ENCODE measurements around the gene TMEM123. TPM values are rescaled to one million over a fixed set of nuclear protein-coding genes. Genes with fewer than 3 reads are reported as not detected.

Gene TMEM123
- total and polyA plus RNA-seq, 2 of the 13 experiments (the other 11 are each of a cell fraction or from before 2014, with no cell fraction given), result 365 to 2,761 TPM

DNA sequence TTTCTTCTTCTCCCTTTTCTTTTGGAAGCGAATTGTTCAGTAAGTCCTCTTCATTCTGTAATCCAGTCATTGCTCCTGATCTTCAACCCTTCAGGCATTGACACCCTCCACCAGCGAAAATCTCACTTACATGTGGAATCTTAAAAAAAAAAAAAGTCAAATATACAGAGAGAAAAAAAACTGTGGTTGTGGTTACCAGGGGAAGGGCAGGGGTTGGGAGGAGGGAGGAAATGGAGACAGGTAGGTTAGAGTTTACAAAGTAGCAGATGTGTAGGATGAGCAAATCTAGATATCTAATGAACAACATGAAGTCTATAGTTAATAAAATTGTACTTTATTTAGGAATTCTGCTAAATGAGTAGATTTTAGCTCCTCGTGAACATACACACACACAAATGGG, 17.7 kb upstream of the TMEM123 start:
- H3K36me3 ChIP-seq (replicated peaks in 1 of 2; ENCODE audit: control insufficient read depth in 1 of 2, insufficient read depth in 2 of 2, low read length in 2 of 2), result no peaks in the 10 kb centered on the region
- H2AFZ ChIP-seq (ENCODE audit: low read length), result no peak overlapping the region
- no peaks in the 10 kb centered on the region for H4K20me1 ChIP-seq (ENCODE audit: insufficient read depth, low read length)
- no peak for DNase-seq (ENCODE audit: low spot score)
- H3K4me3 ChIP-seq (replicated peaks in 1 of 3; ENCODE audit: insufficient read depth in 1 of 3, low read depth in 2 of 3, low read length in 3 of 3), result no peak overlapping the region
- H3K9ac ChIP-seq (ENCODE audit: insufficient read depth, low read depth, low read length), result no peak overlapping the region
- no peak for FAIRE-seq
- peaks cover 82% of the 10 kb centered on the region for H3K4me1 ChIP-seq (ENCODE audit: insufficient read depth, low read length)
- no TSS peak for BruUV-seq (replicated peaks)
- ATAC-seq, result no peak
- no peaks in the 10 kb centered on the region for H3K9me3 ChIP-seq (ENCODE audit: low read length)
- no peak overlapping the region for H3K4me2 ChIP-seq (ENCODE audit: low read depth, low read length)
- ChIA-PET CTCF (ENCODE audit: low intra/inter-chr PET ratio, low total read pairs) (no interaction called here), POLR2A (no interaction called here)
- in situ Hi-C loops (cut with HindIII; ENCODE audit: extremely low pct_ligation_motif_present, low pct_unique_long_range_greater_than_20kb) (no loop called here), intact Hi-C loops (cut with micrococcal nuclease; ENCODE audit: unreplicated experiment) (no loop called here)
- H3K79me2 ChIP-seq (ENCODE audit: insufficient read depth, low read length), result no peaks in the 10 kb centered on the region
- TF ChIP-seq HNRNPK (IDR thresholded peaks at IDR 0.05; ENCODE audit: low read depth, low read length, poor library complexity, severe bottlenecking), result peak; percentile 14
- TF ChIP-seq POLR2A (IDR thresholded peaks at IDR 0.05; ENCODE audit: insufficient read depth in 1 of 2, low read depth in 2 of 2, low read length in 2 of 2), result no peak
- no peak overlapping the region for H3K27ac ChIP-seq (ENCODE audit: extremely low read length, insufficient read depth, low read length)
- WGBS (ENCODE audit: low lambda C conversion rate), result 89% methylated on average over 3 of the region's 3 CpGs
- H3K27me3 ChIP-seq (ENCODE audit: control insufficient read depth in 1 of 2, insufficient read depth in 2 of 2, low read length in 2 of 2), result no peaks in the 10 kb centered on the region

DNA sequence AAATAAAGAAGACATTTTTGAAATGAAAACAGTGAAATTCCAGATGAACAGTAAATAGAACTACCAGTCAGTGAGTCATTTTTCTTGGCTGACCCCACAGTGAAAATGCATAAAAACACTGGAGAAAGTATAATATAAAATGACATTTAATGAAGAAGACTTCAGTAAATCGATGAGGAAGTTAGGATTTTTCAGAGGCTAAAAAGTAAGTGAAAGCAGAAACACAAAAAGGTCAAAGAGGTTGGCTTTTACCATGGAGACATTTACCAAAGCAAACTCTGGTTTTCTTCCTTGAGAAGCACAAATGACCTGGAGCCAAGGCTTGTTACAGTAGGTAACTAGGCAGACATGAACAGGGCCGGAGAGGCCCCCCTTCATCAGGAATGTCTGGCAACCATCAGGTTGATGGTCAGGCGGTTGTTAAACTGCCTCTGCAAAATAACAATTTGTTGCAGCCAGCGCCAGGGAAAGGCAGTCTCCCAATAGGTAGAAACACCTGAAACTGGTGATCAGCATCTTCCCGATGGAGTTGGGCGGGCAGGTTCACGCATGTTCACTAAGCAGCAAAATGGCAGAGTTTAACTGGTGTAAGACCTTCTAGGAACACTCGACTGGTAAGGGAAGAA, 16.7 kb upstream of the TMEM123 start:
- Histone ChIP-seq H3K36me3 (replicated peaks in 1 of 2; ENCODE audit: control insufficient read depth in 1 of 2, insufficient read depth in 2 of 2, low read length in 2 of 2) (no peaks in the 10 kb centered on the region), H3K9me3 (ENCODE audit: low read length) (no peaks in the 10 kb centered on the region), H3K27ac (ENCODE audit: extremely low read length, insufficient read depth, low read length) (no peak overlapping the region), H3K4me2 (ENCODE audit: low read depth, low read length) (no peak overlapping the region), H3K4me3 (replicated peaks in 1 of 3; ENCODE audit: insufficient read depth in 1 of 3, low read depth in 2 of 3, low read length in 3 of 3) (no peak overlapping the region), H3K4me1 (ENCODE audit: insufficient read depth, low read length) (peaks cover 82% of the 10 kb centered on the region), H3K79me2 (ENCODE audit: insufficient read depth, low read length) (no peaks in the 10 kb centered on the region), H3K27me3 (ENCODE audit: control insufficient read depth in 1 of 2, insufficient read depth in 2 of 2, low read length in 2 of 2) (no peaks in the 10 kb centered on the region), H3K9ac (ENCODE audit: insufficient read depth, low read depth, low read length) (no peak overlapping the region), H4K20me1 (ENCODE audit: insufficient read depth, low read length) (no peaks in the 10 kb centered on the region), H2AFZ (ENCODE audit: low read length) (no peak overlapping the region)
- ATAC-seq (no peak), FAIRE-seq (no peak), DNase-seq (ENCODE audit: low spot score) (no peak)
- no TSS peak for BruUV-seq (replicated peaks)
- TF ChIP-seq SAFB2 (CRISPR knock-in tag; IDR thresholded peaks at IDR 0.05; ENCODE audit: borderline replicate concordance, low read depth), result no peak
- no peak for TF ChIP-seq KDM3A (CRISPR knock-in tag; IDR thresholded peaks at IDR 0.05; ENCODE audit: low read depth)
- no peak for TF ChIP-seq ZNF891 (CRISPR knock-in tag; IDR thresholded peaks at IDR 0.05)
- TF ChIP-seq, protein P1, sequence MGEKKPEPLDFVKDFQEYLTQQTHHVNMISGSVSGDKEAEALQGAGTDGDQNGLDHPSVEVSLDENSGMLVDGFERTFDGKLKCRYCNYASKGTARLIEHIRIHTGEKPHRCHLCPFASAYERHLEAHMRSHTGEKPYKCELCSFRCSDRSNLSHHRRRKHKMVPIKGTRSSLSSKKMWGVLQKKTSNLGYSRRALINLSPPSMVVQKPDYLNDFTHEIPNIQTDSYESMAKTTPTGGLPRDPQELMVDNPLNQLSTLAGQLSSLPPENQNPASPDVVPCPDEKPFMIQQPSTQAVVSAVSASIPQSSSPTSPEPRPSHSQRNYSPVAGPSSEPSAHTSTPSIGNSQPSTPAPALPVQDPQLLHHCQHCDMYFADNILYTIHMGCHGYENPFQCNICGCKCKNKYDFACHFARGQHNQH (CRISPR knock-in tag; IDR thresholded peaks at IDR 0.05), result no peak
- no peak for TF ChIP-seq SOX6 (IDR thresholded peaks at IDR 0.05)
- TF ChIP-seq SOX6 (CRISPR knock-in tag; IDR thresholded peaks at IDR 0.05), result no peak
- TF ChIP-seq CBX5 (CRISPR knock-in tag; IDR thresholded peaks at IDR 0.05; ENCODE audit: borderline replicate concordance), result no peak
- TF ChIP-seq ZNF441 (CRISPR knock-in tag; IDR thresholded peaks at IDR 0.05; ENCODE audit: borderline replicate concordance), result no peak
- TF ChIP-seq MIXL1 (CRISPR knock-in tag; IDR thresholded peaks at IDR 0.05), result no peak
- no peak for TF ChIP-seq RNF2 (conservative IDR thresholded peaks at IDR 0.05; ENCODE audit: low read depth)
- TF ChIP-seq, protein P2, sequence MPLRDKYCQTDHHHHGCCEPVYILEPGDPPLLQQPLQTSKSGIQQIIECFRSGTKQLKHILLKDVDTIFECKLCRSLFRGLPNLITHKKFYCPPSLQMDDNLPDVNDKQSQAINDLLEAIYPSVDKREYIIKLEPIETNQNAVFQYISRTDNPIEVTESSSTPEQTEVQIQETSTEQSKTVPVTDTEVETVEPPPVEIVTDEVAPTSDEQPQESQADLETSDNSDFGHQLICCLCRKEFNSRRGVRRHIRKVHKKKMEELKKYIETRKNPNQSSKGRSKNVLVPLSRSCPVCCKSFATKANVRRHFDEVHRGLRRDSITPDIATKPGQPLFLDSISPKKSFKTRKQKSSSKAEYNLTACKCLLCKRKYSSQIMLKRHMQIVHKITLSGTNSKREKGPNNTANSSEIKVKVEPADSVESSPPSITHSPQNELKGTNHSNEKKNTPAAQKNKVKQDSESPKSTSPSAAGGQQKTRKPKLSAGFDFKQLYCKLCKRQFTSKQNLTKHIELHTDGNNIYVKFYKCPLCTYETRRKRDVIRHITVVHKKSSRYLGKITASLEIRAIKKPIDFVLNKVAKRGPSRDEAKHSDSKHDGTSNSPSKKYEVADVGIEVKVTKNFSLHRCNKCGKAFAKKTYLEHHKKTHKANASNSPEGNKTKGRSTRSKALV (CRISPR knock-in tag; IDR thresholded peaks at IDR 0.05), result no peak
- no peak for TF ChIP-seq TARDBP (CRISPR knock-in tag; IDR thresholded peaks at IDR 0.05)
- TF ChIP-seq SIX4 (CRISPR knock-in tag; IDR thresholded peaks at IDR 0.05), result no peak
- ChIA-PET CTCF (ENCODE audit: low intra/inter-chr PET ratio, low total read pairs) (no interaction called here), POLR2A (no interaction called here)
- 98% methylated on average over 5 of the region's 8 CpGs for WGBS (ENCODE audit: low lambda C conversion rate)
- in situ Hi-C loops (cut with HindIII; ENCODE audit: extremely low pct_ligation_motif_present, low pct_unique_long_range_greater_than_20kb) (no loop called here), intact Hi-C loops (cut with micrococcal nuclease; ENCODE audit: unreplicated experiment) (no loop called here)

Data from HepG2 (cell line).